HG03060 (cell line): Measurements from ENCODE around the gene TSBP1.
"Not testable (repeated sequence)": the region's sequence is repeated elsewhere in the genome, so short reads cannot be mapped to it uniquely, and the experiment has no call there.

Experiments
- ATAC-seq: cut with Tn5 transposase; IDR thresholded peaks from one replicate; pipeline ENCODE4 v1.9.1; 2021; ENCODE audit warnings: low read depth, moderate number of reproducible peaks; ENCODE audit not compliant: unreplicated experiment

The TSBP1 gene

GRCh38 chr6:32290886-32291450 is 80.7 kb downstream of the TSBP1 start:
- ATAC-seq = no peak

- no peak for ATAC-seq
Observed at GRCh38 chr6:32288426-32288825, 83.3 kb downstream of the TSBP1 start.

GRCh38 chr6:32273801-32274577 is 97.7 kb downstream of the TSBP1 start:
- not testable (repeated sequence) for ATAC-seq

GRCh38 chr6:32271429-32271828 is 100.3 kb downstream of the TSBP1 start:
- no peak for ATAC-seq

- not testable (repeated sequence) for ATAC-seq
Observed at GRCh38 chr6:32268459-32268858, 103.2 kb downstream of the TSBP1 start.

- ATAC-seq = no peak
Observed at GRCh38 chr6:32267035-32267434, 104.7 kb downstream of the TSBP1 start.

- not testable (repeated sequence) for ATAC-seq
Observed at GRCh38 chr6:32257262-32257661, 114.4 kb downstream of the TSBP1 start.

GRCh38 chr6:32255199-32256153 is 116.2 kb downstream of the TSBP1 start:
- no peak for ATAC-seq

GRCh38 chr6:32254761-32255198 is 116.9 kb downstream of the TSBP1 start:
- ATAC-seq = no peak

GRCh38 chr6:32252331-32253009 is 119.2 kb downstream of the TSBP1 start:
- no peak for ATAC-seq

GRCh38 chr6:32249262-32249661 is 122.4 kb downstream of the TSBP1 start:
- ATAC-seq = no peak

GRCh38 chr6:32247401-32247800 is 124.3 kb downstream of the TSBP1 start:
- no peak for ATAC-seq

GRCh38 chr6:32244946-32245398 is 126.7 kb downstream of the TSBP1 start:
- ATAC-seq = no peak

GRCh38 chr6:32244270-32244669 is 127.4 kb downstream of the TSBP1 start:
- no peak for ATAC-seq
